ENCODE results near the gene HAND2.

Gene HAND2

GRCh38 chr4:173478913-173479283 is 51.1 kb downstream of the HAND2 start:
- in situ Hi-C loops (cut with MboI; ENCODE audit: low sequenced_read_pairs) = no loop called here

- in situ Hi-C loops (cut with MboI; ENCODE audit: low sequenced_read_pairs) = no loop called here
Observed at GRCh38 chr4:173478201-173478912, 51.7 kb downstream of the HAND2 start.

- in situ Hi-C loops (cut with MboI; ENCODE audit: low sequenced_read_pairs) = no loop called here
Observed at GRCh38 chr4:173477016-173477415, 53.0 kb downstream of the HAND2 start.
